HL-60 (cell line): ENCODE measurements around the gene LARP1.
A peak's percentile ranks its signal among the peaks of the same experiment; 100 is the strongest.

Source experiments
- CTCF ChIP-seq: IDR thresholded peaks from one replicate; pipeline ENCODE4 v1.5.1; 2011; ENCODE audit warnings: low read length, control low read depth, inconsistent platforms; ENCODE audit not compliant: insufficient read depth
- GABPA ChIP-seq: IDR thresholded peaks from 2 replicates; pipeline ENCODE4 v1.6.1; 2012; ENCODE audit warnings: low read depth
- POLR2AphosphoS5 ChIP-seq: IDR thresholded peaks from 2 replicates; pipeline ENCODE4 v1.6.1; 2012; ENCODE audit warnings: low read depth
- REST ChIP-seq: IDR thresholded peaks from 2 replicates; pipeline ENCODE4 v1.6.1; 2012; ENCODE audit warnings: low read depth; ENCODE audit not compliant: insufficient replicate concordance
- SPI1 ChIP-seq: IDR thresholded peaks from 2 replicates; pipeline ENCODE4 v1.6.1; 2012; ENCODE audit warnings: low read depth, mild to moderate bottlenecking, borderline replicate concordance

- TF ChIP-seq CTCF (no peak), POLR2AphosphoS5 (peak; percentile 39; the same call in 1 of the 2 replicates), SPI1 (no peak), GABPA (no peak), REST (no peak)
These were observed 63.4 kb downstream of the LARP1 start for GRCh38 chr5:154818471-154819116.
